ENCODE measurements around the gene NOL4L.
"Not testable (repeated sequence)": the region's sequence is repeated elsewhere in the genome, so short reads cannot be mapped to it uniquely, and the experiment has no call there.

NOL4L gene

GRCh38 chr20:32594204-32594603, 9.1 kb upstream of the NOL4L start:
- DNase-seq = no peak

GRCh38 chr20:32592616-32593015, 7.5 kb upstream of the NOL4L start:
- not testable (repeated sequence) for DNase-seq

GRCh38 chr20:32592022-32592421, 6.9 kb upstream of the NOL4L start:
- DNase-seq = no peak

- DNase-seq = no peak
Observed at GRCh38 chr20:32589769-32590168, 4.6 kb upstream of the NOL4L start.

GRCh38 chr20:32589256-32589655, 4.1 kb upstream of the NOL4L start:
- no peak for DNase-seq

GRCh38 chr20:32588040-32588439, 2.9 kb upstream of the NOL4L start:
- no peak for DNase-seq

GRCh38 chr20:32586291-32586690, 1.2 kb upstream of the NOL4L start:
- no peak for DNase-seq

GRCh38 chr20:32585586-32586127, 524 bp upstream of the NOL4L start:
- DNase-seq = no peak

- peak; percentile 38 for DNase-seq
Observed at GRCh38 chr20:32583581-32584070, 1.5 kb downstream of the NOL4L start.

GRCh38 chr20:32582659-32583580, 2.2 kb downstream of the NOL4L start:
- peak; percentile 46 for DNase-seq

- DNase-seq = no peak
Observed at GRCh38 chr20:32581839-32582658, 3.1 kb downstream of the NOL4L start.

GRCh38 chr20:32580970-32581838, 3.9 kb downstream of the NOL4L start:
- DNase-seq = peak; percentile 46

- DNase-seq = no peak
Observed at GRCh38 chr20:32580219-32580969, 4.7 kb downstream of the NOL4L start.

GRCh38 chr20:32578840-32579390, 6.2 kb downstream of the NOL4L start:
- no peak for DNase-seq

- not testable (repeated sequence) for DNase-seq
Observed at GRCh38 chr20:32578062-32578461, 7.1 kb downstream of the NOL4L start.

- DNase-seq = no peak
Observed at GRCh38 chr20:32577657-32578056, 7.5 kb downstream of the NOL4L start.

- DNase-seq = no peak
Observed at GRCh38 chr20:32577023-32577422, 8.1 kb downstream of the NOL4L start.

GRCh38 chr20:32576560-32576959, 8.6 kb downstream of the NOL4L start:
- no peak for DNase-seq

- no peak for DNase-seq
Observed at GRCh38 chr20:32575805-32576204, 9.3 kb downstream of the NOL4L start.

GRCh38 chr20:32575227-32575581, 9.9 kb downstream of the NOL4L start:
- DNase-seq = no peak
